ENCODE measurements around the gene MAGI1.

DNA sequence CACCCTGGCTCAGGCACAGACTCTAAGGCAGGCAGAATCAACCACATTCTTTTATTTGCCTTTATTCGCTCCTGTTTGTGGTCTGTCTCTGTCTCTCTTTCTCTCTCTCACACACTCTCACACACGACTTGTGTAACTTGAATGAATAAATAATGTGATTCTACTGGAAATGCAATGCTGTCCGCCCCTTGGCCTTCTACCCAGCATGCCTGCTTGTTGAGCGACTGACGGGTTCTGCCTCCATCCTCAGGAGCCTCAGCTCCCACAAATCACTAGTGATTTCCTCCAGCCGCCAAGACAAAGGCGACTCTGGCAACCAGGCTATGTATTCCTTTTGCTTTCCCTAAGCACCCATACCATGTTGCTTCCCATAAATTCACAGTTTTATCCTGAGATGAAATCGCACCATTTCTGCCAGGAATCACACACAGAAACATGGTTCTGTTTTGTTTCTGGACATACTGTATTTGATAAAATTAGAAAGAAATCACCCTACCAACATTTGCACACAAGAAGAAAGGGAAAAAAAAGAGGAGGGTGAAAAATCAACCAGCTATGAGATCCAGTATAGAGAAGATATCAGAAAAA lies 460.8 kb downstream of the MAGI1 start:
- TF ChIP-seq IRF2 (CRISPR knock-in tag; IDR thresholded peaks at IDR 0.05; ENCODE audit: borderline replicate concordance, low read depth) = no peak
- TF ChIP-seq, protein P1, sequence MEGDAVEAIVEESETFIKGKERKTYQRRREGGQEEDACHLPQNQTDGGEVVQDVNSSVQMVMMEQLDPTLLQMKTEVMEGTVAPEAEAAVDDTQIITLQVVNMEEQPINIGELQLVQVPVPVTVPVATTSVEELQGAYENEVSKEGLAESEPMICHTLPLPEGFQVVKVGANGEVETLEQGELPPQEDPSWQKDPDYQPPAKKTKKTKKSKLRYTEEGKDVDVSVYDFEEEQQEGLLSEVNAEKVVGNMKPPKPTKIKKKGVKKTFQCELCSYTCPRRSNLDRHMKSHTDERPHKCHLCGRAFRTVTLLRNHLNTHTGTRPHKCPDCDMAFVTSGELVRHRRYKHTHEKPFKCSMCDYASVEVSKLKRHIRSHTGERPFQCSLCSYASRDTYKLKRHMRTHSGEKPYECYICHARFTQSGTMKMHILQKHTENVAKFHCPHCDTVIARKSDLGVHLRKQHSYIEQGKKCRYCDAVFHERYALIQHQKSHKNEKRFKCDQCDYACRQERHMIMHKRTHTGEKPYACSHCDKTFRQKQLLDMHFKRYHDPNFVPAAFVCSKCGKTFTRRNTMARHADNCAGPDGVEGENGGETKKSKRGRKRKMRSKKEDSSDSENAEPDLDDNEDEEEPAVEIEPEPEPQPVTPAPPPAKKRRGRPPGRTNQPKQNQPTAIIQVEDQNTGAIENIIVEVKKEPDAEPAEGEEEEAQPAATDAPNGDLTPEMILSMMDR (IDR thresholded peaks at IDR 0.05) = no peak
- TF ChIP-seq NR2C2 (CRISPR knock-in tag; IDR thresholded peaks at IDR 0.05) = no peak
- TF ChIP-seq ZNF416 (CRISPR knock-in tag; IDR thresholded peaks at IDR 0.05) = no peak
- TF ChIP-seq, protein P2, sequence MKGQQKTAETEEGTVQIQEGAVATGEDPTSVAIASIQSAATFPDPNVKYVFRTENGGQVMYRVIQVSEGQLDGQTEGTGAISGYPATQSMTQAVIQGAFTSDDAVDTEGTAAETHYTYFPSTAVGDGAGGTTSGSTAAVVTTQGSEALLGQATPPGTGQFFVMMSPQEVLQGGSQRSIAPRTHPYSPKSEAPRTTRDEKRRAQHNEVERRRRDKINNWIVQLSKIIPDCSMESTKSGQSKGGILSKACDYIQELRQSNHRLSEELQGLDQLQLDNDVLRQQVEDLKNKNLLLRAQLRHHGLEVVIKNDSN (CRISPR knock-in tag; IDR thresholded peaks at IDR 0.05) = no peak

Measured in WTC11 (cell line).